ENCODE results near the gene NOL4L. TPM values are rescaled to one million over a fixed set of nuclear protein-coding genes. Genes with fewer than 3 reads are reported as not detected.
"Not testable (repeated sequence)": the region's sequence is repeated elsewhere in the genome, so short reads cannot be mapped to it uniquely, and the experiment has no call there.

Gene NOL4L
- polyA plus RNA-seq, 2 of the 4 experiments (the other 2 are of a cell fraction): 9.5 to 11.8 TPM

DNA sequence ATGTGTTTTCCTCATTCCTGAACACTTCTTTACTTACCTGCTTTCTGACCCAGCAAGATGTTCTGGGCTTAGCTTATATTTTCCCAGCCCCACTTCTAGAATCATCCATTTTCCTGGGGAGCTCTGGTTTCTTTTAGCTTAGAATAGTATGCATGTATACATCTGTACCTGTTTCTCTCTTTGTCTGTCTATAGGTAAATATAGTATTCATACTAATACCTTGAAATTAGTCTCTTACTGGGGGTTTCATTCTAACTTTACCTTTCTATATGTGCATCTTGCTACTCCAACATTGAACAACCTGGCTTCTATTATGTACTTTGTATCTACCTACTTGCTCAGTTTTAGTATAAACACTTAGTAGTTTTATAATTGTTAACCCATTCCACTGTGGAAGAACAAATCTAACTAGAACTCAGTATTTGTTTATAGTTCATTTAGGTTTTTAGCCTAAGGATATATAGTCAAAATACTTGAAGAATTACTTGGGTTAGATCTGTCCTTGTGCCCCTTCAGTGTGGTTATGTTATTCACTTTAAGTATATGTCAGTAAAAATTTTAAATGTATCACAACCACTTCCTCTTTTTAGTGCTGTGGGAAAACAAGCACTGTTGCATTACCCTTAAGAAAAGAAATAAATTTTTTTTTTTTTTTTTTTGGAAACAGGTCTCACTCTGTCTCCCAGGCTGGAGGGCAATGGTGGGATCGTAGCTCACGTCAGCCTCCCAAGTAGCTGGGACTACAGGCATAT is 173.0 kb downstream of the NOL4L start:
- Histone ChIP-seq H3K4me2 (no peak overlapping the region), H3K9me3 (no peaks in the 10 kb centered on the region), H3K27ac (no peak overlapping the region), H3K4me1 (0 out of 3 replicates have a peak, but pooled peaks cover 6% of the 10 kb centered on the region), H3K4me3 (no peak overlapping the region)
- POLR2A ChIA-PET: no interaction called here
- 88% methylated on average over 2 of the region's 2 CpGs for WGBS (ENCODE audit: missing lambda C conversion rate)
- CTCF ChIA-PET: interaction anchor here (0.7 kb wide), 1 partner anchor 589 kb away, joined by 4 read pairs; no protein-coding TSS in a partner anchor
- DNase-seq (ENCODE audit: low read depth in 1 of 2, low spot score in 1 of 2) (no peak), ATAC-seq (no peak), FAIRE-seq (no peak)
- TF ChIP-seq, protein P1, sequence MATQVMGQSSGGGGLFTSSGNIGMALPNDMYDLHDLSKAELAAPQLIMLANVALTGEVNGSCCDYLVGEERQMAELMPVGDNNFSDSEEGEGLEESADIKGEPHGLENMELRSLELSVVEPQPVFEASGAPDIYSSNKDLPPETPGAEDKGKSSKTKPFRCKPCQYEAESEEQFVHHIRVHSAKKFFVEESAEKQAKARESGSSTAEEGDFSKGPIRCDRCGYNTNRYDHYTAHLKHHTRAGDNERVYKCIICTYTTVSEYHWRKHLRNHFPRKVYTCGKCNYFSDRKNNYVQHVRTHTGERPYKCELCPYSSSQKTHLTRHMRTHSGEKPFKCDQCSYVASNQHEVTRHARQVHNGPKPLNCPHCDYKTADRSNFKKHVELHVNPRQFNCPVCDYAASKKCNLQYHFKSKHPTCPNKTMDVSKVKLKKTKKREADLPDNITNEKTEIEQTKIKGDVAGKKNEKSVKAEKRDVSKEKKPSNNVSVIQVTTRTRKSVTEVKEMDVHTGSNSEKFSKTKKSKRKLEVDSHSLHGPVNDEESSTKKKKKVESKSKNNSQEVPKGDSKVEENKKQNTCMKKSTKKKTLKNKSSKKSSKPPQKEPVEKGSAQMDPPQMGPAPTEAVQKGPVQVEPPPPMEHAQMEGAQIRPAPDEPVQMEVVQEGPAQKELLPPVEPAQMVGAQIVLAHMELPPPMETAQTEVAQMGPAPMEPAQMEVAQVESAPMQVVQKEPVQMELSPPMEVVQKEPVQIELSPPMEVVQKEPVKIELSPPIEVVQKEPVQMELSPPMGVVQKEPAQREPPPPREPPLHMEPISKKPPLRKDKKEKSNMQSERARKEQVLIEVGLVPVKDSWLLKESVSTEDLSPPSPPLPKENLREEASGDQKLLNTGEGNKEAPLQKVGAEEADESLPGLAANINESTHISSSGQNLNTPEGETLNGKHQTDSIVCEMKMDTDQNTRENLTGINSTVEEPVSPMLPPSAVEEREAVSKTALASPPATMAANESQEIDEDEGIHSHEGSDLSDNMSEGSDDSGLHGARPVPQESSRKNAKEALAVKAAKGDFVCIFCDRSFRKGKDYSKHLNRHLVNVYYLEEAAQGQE (IDR thresholded peaks at IDR 0.05): no peak
- TF ChIP-seq ESRRA (IDR thresholded peaks at IDR 0.05; ENCODE audit: borderline replicate concordance, low read length) (no peak), SREBF2 (IDR thresholded peaks at IDR 0.05) (no peak), HOXA7 (CRISPR knock-in tag; IDR thresholded peaks at IDR 0.05) (no peak), CHD4 (IDR thresholded peaks at IDR 0.05; ENCODE audit: borderline replicate concordance) (no peak), POLR2A (IDR thresholded peaks at IDR 0.05; ENCODE audit: low read length) (no peak), ZNF302 (CRISPR knock-in tag; IDR thresholded peaks at IDR 0.05) (no peak), FOSB (CRISPR knock-in tag; IDR thresholded peaks at IDR 0.05) (no peak)
- TF ChIP-seq, protein P2, sequence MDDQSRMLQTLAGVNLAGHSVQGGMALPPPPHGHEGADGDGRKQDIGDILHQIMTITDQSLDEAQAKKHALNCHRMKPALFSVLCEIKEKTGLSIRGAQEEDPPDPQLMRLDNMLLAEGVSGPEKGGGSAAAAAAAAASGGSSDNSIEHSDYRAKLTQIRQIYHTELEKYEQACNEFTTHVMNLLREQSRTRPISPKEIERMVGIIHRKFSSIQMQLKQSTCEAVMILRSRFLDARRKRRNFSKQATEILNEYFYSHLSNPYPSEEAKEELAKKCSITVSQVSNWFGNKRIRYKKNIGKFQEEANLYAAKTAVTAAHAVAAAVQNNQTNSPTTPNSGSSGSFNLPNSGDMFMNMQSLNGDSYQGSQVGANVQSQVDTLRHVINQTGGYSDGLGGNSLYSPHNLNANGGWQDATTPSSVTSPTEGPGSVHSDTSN (IDR thresholded peaks at IDR 0.05): no peak
- TF ChIP-seq, protein P3, sequence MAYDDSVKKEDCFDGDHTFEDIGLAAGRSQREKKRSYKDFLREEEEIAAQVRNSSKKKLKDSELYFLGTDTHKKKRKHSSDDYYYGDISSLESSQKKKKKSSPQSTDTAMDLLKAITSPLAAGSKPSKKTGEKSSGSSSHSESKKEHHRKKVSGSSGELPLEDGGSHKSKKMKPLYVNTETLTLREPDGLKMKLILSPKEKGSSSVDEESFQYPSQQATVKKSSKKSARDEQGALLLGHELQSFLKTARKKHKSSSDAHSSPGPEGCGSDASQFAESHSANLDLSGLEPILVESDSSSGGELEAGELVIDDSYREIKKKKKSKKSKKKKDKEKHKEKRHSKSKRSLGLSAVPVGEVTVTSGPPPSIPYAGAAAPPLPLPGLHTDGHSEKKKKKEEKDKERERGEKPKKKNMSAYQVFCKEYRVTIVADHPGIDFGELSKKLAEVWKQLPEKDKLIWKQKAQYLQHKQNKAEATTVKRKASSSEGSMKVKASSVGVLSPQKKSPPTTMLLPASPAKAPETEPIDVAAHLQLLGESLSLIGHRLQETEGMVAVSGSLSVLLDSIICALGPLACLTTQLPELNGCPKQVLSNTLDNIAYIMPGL (CRISPR knock-in tag; IDR thresholded peaks at IDR 0.05; ENCODE audit: borderline replicate concordance): no peak

DNA sequence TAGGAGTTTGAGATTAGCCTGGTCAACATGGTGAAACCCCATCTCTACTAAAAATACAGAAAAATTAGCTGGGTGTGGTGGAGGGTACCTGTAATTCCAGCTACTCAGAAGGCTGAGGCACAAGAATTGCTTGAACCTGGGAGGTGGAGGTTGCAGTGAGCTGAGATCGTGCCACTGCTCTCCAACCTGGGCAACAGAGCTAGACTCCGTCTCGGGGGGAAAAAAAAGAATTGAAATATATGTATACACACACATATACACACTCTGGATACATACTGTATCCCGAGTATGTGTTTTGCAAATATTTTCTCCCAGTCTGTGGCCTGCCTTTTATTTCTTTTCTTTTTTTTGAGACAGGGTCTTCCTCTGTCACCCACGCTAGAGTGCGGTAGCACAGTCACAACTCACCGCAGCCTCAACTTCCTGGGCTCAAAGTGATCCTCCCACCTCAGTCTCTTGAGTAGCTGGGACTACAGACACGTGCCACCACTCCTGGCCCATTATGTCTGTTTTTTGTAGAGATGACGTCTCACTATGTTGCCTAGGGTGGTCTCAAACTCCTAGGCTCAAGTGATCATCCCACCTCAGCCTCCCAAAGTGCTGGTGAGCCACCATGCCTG is 177.9 kb downstream of the NOL4L start:
- POLR2A ChIA-PET: not testable (repeated sequence)

DNA sequence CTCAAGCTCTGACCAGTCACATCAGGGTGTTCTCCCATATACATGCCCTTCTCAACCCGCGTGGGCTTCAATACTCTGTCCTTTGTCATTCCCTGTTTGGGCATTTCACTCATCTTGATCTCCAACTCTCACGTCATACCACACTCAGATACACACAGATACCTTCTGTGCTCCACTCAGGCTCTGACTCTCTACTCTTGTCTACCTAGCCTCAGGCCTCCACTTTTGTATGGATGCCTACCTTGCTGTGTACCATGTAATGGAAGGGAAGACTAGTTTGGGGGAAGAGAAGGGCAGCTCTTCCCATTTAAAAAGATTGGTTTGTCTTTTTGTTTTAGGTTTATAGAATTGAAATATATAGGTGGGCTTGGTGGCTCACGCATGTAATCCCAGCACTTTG is 178.4 kb downstream of the NOL4L start:
- Histone ChIP-seq H3K9me3 (no peaks in the 10 kb centered on the region), H3K27ac (no peak overlapping the region), H3K4me3 (no peak overlapping the region), H3K4me2 (no peak overlapping the region), H3K4me1 (no peaks in the 10 kb centered on the region)
- 98% methylated on average over 4 of the region's 4 CpGs for WGBS (ENCODE audit: missing lambda C conversion rate)
- ATAC-seq: no peak
- FAIRE-seq: no peak
- POLR2A ChIA-PET: no interaction called here
- CTCF ChIA-PET: interaction anchor here (0.7 kb wide), 1 partner anchor 246 kb away, joined by 3 read pairs; no protein-coding TSS in a partner anchor
- TF ChIP-seq SMC3 (IDR thresholded peaks at IDR 0.05) (no peak), ZC3H11A (IDR thresholded peaks at IDR 0.05) (no peak), ESRRA (IDR thresholded peaks at IDR 0.05; ENCODE audit: borderline replicate concordance, low read length) (no peak), KDM5A (IDR thresholded peaks at IDR 0.05) (no peak)
- TF ChIP-seq, protein P4, sequence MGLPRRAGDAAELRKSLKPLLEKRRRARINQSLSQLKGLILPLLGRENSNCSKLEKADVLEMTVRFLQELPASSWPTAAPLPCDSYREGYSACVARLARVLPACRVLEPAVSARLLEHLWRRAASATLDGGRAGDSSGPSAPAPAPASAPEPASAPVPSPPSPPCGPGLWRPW (IDR thresholded peaks at IDR 0.05): no peak
- TF ChIP-seq, protein P5, sequence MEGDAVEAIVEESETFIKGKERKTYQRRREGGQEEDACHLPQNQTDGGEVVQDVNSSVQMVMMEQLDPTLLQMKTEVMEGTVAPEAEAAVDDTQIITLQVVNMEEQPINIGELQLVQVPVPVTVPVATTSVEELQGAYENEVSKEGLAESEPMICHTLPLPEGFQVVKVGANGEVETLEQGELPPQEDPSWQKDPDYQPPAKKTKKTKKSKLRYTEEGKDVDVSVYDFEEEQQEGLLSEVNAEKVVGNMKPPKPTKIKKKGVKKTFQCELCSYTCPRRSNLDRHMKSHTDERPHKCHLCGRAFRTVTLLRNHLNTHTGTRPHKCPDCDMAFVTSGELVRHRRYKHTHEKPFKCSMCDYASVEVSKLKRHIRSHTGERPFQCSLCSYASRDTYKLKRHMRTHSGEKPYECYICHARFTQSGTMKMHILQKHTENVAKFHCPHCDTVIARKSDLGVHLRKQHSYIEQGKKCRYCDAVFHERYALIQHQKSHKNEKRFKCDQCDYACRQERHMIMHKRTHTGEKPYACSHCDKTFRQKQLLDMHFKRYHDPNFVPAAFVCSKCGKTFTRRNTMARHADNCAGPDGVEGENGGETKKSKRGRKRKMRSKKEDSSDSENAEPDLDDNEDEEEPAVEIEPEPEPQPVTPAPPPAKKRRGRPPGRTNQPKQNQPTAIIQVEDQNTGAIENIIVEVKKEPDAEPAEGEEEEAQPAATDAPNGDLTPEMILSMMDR (IDR thresholded peaks at IDR 0.05): no peak
- TF ChIP-seq, protein P6, sequence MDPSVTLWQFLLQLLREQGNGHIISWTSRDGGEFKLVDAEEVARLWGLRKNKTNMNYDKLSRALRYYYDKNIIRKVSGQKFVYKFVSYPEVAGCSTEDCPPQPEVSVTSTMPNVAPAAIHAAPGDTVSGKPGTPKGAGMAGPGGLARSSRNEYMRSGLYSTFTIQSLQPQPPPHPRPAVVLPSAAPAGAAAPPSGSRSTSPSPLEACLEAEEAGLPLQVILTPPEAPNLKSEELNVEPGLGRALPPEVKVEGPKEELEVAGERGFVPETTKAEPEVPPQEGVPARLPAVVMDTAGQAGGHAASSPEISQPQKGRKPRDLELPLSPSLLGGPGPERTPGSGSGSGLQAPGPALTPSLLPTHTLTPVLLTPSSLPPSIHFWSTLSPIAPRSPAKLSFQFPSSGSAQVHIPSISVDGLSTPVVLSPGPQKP (IDR thresholded peaks at IDR 0.05; ENCODE audit: low read depth, low read length): no peak
- TF ChIP-seq, protein P7, sequence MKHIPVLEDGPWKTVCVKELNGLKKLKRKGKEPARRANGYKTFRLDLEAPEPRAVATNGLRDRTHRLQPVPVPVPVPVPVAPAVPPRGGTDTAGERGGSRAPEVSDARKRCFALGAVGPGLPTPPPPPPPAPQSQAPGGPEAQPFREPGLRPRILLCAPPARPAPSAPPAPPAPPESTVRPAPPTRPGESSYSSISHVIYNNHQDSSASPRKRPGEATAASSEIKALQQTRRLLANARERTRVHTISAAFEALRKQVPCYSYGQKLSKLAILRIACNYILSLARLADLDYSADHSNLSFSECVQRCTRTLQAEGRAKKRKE (CRISPR knock-in tag; IDR thresholded peaks at IDR 0.05; ENCODE audit: low read depth): no peak
- TF ChIP-seq, protein P8, sequence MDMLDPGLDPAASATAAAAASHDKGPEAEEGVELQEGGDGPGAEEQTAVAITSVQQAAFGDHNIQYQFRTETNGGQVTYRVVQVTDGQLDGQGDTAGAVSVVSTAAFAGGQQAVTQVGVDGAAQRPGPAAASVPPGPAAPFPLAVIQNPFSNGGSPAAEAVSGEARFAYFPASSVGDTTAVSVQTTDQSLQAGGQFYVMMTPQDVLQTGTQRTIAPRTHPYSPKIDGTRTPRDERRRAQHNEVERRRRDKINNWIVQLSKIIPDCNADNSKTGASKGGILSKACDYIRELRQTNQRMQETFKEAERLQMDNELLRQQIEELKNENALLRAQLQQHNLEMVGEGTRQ (IDR thresholded peaks at IDR 0.05): no peak
- DNase-seq (ENCODE audit: low read depth in 1 of 2, low spot score in 1 of 2): no peak

More for the DNA sequence above, 177.9 kb downstream of the NOL4L start:
- 94% methylated on average over 9 of the region's 9 CpGs for WGBS (ENCODE audit: missing lambda C conversion rate)
- H3K9me3 ChIP-seq; ATAC-seq; H3K27ac ChIP-seq; DNase-seq (ENCODE audit: low read depth in 1 of 2, low spot score in 1 of 2); H3K4me3 ChIP-seq; H3K4me2 ChIP-seq; H3K4me1 ChIP-seq; FAIRE-seq: not testable (repeated sequence)
- CTCF ChIA-PET: interaction anchor here (0.7 to 2.1 kb wide), 2 partner anchors 20 to 245 kb away, joined by 3 to 4 read pairs; no protein-coding TSS in a partner anchor
